AG10803 (cell line): Measurements from ENCODE around the gene FAM110A.

ENCODE experiments used
- DNase-seq: peaks from one replicate; pipeline ENCODE4 v3.0.0; 2010; ENCODE audit warnings: low read depth
- H3K4me3 ChIP-seq: 2 replicates; pipeline ENCODE4 v1.5.1; 2011; ENCODE audit warnings: mild to moderate bottlenecking, low read length, control low read depth
- TF ChIP-seq, protein P1 (sequence below): conservative IDR thresholded peaks from 2 replicates; pipeline ENCODE4 v1.5.1; 2011; ENCODE audit warnings: mild to moderate bottlenecking, low read length, control low read depth, inconsistent platforms

FAM110A gene

DNA sequence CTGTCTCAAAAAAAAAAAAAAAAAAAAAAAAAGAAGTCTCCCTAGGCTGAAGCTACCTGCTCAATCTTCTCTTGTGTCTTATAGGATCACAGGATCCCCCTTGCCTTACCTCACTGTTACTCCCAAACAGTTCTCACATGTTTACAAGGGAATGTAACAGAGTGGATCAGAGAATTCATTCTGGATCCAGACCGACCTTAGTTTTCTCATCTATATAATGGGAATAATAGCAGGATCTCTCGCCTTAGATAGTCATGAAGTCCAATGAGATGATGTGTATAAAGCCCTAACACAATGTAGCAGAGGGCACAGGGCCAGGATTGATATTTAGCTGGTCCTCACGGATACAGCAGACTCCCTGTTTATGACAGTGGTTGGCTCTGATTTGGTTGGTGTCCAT, 2.3 kb upstream of the FAM110A start:
- TF ChIP-seq, protein P1, sequence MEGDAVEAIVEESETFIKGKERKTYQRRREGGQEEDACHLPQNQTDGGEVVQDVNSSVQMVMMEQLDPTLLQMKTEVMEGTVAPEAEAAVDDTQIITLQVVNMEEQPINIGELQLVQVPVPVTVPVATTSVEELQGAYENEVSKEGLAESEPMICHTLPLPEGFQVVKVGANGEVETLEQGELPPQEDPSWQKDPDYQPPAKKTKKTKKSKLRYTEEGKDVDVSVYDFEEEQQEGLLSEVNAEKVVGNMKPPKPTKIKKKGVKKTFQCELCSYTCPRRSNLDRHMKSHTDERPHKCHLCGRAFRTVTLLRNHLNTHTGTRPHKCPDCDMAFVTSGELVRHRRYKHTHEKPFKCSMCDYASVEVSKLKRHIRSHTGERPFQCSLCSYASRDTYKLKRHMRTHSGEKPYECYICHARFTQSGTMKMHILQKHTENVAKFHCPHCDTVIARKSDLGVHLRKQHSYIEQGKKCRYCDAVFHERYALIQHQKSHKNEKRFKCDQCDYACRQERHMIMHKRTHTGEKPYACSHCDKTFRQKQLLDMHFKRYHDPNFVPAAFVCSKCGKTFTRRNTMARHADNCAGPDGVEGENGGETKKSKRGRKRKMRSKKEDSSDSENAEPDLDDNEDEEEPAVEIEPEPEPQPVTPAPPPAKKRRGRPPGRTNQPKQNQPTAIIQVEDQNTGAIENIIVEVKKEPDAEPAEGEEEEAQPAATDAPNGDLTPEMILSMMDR, result no peak
- DNase-seq, result no peak
- H3K4me3 ChIP-seq, result no peak overlapping the region

DNA sequence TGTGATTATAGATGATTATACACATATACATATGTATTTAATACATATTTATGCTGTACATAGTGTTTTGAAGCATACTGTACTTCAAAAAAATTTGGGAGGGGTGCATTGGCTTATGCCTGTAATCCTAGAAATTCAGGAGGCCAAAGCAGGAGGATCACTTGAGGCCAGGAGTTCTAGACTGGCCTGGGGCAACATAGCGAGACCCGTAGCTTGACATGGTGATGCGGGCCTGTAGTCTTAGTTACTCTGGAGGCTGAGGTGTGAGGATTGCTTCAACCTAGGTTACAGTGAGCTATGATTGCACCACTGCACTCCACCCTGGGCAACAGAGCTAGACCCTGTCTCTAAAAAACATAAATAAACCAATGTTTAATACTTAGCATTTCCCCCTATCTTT, 1.6 kb upstream of the FAM110A start:
- TF ChIP-seq, protein P1, result no peak
- DNase-seq, result no peak
- H3K4me3 ChIP-seq, result no peak overlapping the region

DNA sequence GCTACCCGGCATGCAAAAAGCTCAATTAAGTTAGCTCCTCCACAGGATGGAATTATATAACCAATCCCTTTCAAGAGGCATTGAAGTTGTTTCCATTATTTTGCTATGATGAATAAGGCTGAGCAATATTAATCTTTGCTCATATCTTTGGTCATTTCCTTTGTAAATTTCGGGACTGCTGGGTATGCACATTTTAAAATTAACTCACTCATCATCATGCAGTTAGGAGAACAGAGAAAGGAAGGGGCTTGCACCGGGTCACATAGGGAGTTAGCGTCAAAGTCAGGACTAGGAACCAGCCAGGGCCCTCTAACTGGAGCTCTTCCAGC, 430 bp upstream of the FAM110A start:
- DNase-seq, result no peak
- peak overlapping the region; percentile 65 for H3K4me3 ChIP-seq
- TF ChIP-seq, protein P1, result no peak

DNA sequence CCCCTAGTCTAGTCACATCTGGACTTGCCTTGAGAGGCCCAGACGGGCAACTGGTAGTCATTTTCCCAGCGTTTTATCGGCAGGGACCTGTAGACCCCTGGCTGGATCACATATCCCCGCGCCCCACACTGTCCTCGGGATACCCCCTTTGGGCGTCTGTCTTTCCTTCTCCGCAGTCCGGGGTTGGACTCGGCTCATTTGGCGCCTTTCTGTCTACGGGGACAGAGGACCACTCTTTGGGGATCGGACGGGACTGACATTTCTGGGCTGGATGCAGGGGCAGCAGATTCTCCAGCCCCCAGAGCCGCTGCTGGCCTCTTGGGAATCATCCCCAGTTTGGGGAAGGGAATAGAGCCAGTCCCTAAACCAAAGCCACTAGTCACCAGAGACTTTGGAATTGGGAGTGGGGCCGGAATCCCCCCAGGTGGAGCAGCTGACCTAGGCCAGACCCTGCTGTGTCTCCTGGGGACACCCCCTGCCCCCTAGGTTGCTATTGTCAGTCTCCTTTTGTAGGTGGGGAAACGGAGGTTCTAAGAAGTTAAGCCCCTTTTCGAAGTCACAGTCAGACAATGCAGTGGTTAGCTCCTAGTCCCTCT, 734 bp downstream of the FAM110A start:
- no peak for DNase-seq
- peak overlapping the region; percentile 83 for H3K4me3 ChIP-seq
- TF ChIP-seq, protein P1, result no peak

DNA sequence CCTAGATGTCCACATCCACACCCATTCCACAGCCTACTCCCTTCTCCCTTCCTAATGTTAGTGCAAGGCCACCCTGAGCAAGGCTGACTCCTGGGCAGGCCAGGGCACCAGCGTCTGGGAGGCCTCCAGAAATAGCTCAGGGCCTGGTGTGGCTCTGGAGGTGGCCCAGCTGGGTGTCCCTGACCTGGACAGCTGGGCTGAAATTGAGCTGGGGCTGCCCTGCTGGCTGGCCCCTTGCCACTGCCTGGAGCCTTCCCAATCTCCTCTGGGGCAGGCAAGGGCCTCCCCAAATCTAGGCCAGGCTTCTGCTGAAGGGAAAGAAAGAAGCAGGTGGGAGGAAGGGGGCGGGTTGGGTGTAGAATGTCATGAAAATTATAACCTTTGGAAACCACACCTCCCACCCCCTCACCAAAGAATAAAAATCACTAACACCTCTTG, 2.1 kb downstream of the FAM110A start:
- DNase-seq, result no peak
- no peak overlapping the region for H3K4me3 ChIP-seq
- TF ChIP-seq, protein P1, result no peak

DNA sequence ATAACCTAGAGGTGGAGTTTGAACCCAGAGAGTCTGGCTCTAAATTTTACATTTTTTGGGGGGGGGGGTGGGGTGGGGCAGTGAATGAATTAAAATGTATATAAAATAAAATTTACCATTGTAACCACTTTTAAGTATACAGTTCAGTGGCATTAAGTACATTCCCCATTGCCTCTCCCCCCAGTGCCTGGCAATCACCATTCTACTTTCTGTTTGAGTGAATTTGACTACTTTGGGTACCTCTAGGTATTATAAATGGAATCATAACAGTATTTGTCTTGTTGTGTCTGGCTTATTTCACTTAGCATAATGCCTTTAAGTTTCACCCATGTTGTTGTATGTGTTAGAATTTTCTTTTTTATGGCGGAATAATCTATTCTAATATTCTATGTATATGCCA, 2.7 kb downstream of the FAM110A start:
- TF ChIP-seq, protein P1, result no peak
- DNase-seq, result no peak
- no peak overlapping the region for H3K4me3 ChIP-seq

DNA sequence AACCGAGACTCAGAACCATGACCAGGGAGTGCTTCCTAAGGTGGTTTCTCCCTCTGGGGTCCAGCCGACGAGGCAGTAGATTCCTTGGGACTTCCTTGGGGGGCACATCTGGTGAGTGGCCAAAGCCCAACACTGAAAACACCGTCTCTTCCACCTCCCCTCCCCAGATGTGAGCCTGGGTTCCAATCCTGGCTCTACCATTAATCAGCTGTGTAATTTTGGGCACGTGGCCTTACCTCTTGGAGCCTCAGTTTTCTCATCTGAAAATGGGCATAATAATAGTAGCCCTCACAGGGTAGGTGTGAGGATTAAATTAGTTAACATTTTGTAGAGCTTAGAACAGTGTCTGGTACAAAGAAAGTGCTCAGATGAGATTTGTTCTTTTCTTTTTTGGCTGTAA, 5.5 kb downstream of the FAM110A start:
- no peak for DNase-seq

More for the DNA sequence above, 5.5 kb downstream of the FAM110A start:
- no peak overlapping the region for H3K4me3 ChIP-seq
- TF ChIP-seq, protein P1, result no peak
